D721Med (cell line): ENCODE results near the gene MUC5B.

ENCODE experiments used
- DNase-seq: peaks from one replicate; pipeline ENCODE4 v3.0.0; 2011; ENCODE audit warnings: low spot score; ENCODE audit not compliant: insufficient read length
- FAIRE-seq: peaks from 2 replicates; lab custom pipeline; 2011; peaks lifted over from hg19 to GRCh38; lab: Jason Lieb, UNC
- TF ChIP-seq, protein P1 (sequence below): IDR thresholded peaks from 2 replicates; pipeline ENCODE4 v1.5.1; 2012; ENCODE audit warnings: mild to moderate bottlenecking, control low read depth; ENCODE audit not compliant: insufficient read depth; ENCODE audit errors: missing control alignments

The MUC5B gene

DNA sequence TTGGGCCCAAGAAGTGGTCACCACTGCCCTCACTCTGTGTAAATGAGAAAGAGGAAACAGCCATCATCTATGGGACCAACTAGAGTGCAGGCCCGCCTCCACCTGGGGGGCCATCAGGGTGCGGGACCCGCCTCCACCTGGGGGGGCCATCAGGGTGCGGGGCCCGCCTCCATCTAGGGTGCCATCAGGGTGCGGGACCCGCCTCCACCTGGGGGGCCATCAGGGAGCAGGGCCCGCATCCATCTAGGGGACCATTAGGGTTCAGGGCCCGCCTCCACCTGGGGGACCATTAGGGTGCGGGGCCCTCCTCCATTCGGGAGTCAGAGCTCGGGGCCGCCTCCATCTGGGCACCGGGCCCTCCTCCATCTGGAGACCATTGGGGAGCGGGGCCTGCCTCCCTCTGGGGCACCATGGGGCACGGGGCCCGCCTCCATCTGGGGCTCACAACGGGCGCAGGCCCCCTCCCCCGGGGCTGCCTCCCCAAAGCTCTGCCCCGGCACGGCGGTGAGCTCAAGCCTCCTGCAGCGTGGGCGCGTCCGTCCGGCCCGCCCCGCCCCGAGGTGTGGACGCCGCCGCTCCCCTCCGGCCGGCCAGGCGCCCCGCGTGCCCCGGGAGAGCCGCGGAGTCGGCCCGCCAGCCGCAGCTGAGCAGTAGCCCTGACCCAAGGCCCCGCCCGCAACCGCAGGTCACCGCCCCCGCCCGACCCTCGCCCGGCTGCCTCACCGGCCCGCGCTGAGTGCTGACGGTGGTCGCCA lies 86.1 kb downstream of the MUC5B start:
- FAIRE-seq = no peak
- no peak for DNase-seq
- TF ChIP-seq, protein P1, sequence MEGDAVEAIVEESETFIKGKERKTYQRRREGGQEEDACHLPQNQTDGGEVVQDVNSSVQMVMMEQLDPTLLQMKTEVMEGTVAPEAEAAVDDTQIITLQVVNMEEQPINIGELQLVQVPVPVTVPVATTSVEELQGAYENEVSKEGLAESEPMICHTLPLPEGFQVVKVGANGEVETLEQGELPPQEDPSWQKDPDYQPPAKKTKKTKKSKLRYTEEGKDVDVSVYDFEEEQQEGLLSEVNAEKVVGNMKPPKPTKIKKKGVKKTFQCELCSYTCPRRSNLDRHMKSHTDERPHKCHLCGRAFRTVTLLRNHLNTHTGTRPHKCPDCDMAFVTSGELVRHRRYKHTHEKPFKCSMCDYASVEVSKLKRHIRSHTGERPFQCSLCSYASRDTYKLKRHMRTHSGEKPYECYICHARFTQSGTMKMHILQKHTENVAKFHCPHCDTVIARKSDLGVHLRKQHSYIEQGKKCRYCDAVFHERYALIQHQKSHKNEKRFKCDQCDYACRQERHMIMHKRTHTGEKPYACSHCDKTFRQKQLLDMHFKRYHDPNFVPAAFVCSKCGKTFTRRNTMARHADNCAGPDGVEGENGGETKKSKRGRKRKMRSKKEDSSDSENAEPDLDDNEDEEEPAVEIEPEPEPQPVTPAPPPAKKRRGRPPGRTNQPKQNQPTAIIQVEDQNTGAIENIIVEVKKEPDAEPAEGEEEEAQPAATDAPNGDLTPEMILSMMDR = no peak

DNA sequence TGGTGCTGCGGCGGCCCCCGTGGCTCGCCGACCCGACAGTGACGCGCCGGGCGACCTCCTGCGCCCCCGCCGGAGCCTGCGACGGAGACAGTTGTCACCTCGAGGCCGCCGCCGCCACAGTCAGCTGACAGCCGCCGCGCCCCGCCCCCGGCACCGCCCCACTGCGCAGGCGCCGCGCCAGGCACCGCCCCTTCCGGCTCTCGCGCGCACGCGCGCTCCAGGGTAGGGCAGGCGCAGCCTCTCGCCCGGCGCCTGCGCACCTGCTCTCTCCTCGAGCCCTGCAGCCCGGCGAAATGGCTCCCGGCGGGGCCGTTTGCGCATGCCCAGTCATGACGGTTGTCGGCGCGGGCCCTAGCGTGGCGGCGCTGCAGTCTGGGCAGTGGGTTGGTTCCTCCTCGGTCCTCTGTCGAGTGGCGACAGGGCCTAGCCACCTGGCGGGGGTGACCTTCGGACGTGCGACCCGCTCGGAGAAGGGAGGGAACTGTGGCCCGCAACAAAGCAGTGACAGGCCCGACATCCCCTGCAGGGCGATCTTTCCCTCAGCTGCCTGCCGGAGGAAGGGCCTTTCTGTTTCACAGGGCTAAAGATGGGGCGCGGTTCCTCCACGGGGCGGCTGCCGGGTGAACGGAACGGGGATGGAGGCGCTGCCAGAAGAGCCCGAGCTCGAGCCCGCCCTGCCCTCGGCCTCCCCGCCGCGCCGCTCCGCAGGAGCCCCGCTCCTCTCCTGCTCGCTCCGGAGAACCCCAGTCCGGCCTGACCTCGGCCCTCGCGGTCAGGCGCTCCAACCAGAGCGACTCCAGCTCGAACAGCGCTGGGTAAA lies 86.8 kb downstream of the MUC5B start, which contains the start of gene TOLLIP:
TSS of gene TOLLIP (minus strand) at position 135 of the 820 bp plus-strand sequence. CDS start at position 1, 134 bp downstream.
- no peak for FAIRE-seq
- DNase-seq = peak; percentile 84
- TF ChIP-seq, protein P1 = peak; percentile 13

DNA sequence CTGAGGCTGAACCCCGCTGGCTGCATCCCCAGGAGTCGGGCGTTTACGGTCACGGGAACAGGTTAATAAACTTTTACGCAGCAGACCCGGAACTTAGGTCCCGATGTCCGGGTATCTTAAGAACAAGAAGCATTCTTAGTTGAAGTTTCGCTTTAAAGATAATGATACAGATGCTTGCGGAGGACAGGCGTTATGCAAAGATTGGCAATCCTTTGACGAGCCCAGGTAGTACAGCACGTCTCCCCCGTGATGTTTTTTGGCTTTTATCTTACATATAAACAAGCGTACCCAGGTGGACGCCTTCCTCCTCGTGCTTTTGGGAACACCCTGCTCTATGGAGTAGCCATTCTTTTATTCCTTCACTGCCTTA lies 87.4 kb downstream of the MUC5B start:
- DNase-seq (no peak), FAIRE-seq (no peak)
- TF ChIP-seq, protein P1 = no peak

DNA sequence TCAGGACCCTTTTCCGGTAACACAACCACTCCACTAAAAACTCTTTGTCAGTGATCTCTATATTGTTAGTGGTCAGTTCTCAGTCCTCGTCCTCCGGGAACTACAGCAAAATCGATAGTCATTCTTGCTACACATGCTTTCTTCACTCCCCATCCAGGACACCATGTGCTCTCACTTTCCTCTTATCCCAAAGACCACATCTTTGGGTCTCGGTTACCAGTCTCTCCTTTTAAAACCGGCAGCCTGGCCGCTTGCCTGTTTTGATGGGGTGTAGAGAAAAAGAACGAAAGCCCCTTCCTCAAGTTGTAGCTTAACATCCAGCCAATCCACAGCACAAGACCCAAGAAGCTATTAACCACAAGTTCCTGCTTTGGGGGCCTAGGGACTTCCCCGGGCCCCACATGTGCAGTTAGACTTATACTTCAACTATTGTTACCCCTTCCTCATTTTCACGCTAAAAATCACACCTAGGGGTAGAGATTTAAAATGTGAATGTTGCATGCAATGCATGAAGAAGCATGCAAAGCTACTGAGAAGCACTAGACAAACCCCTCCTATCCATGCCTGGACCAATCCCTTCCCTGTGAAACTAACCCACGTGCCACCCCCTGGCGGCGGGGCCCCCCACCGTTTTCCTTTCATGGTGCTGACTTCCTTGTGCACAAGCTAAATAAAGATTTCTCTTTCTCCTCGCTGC lies 88.1 kb downstream of the MUC5B start:
- TF ChIP-seq, protein P1 = no peak
- DNase-seq = no peak
- FAIRE-seq = no peak
